Stomach (tissue), 4 donors: ENCODE results near the gene NOS1.

Experiments
- CTCF ChIP-seq, 7 experiments: fragments of 450-650 bp in 4 of 7; fragments of 200-600 bp in 3 of 7; sonication (generic) in 3 of 7; IDR thresholded peaks; one replicate each; pipeline ENCODE4 v1.5.1; 2016 to 2019; ENCODE audit warnings: antibody characterized with exemption in 7 of 7, control low read depth in 2 of 7, mild to moderate bottlenecking in 1 of 7
- EP300 ChIP-seq: sonication (generic); formaldehyde crosslinking; IDR thresholded peaks from one replicate; pipeline ENCODE4 v1.6.1; 2017; ENCODE audit warnings: antibody characterized with exemption
- POLR2A ChIP-seq, 4 donors: fragments of 450-650 bp; IDR thresholded peaks; one replicate each; pipeline ENCODE4 v1.6.1; 2016; ENCODE audit warnings: antibody characterized with exemption in 4 of 4, control low read depth in 2 of 4, mild to moderate bottlenecking in 1 of 4, moderate library complexity in 1 of 4
- POLR2AphosphoS5 ChIP-seq, 3 donors: sonication (generic); formaldehyde crosslinking; IDR thresholded peaks; one replicate each; pipeline ENCODE4 v1.6.1; 2016; ENCODE audit warnings: antibody characterized with exemption in 3 of 3

- TF ChIP-seq CTCF (IDR thresholded peaks at IDR 0.05): no peak
- TF ChIP-seq POLR2A (IDR thresholded peaks at IDR 0.05): no peak
- TF ChIP-seq POLR2AphosphoS5 (IDR thresholded peaks at IDR 0.05): no peak
- no peak for TF ChIP-seq EP300
Observed at GRCh38 chr12:117365049-117365616, 3.7 kb upstream of the NOS1 start.
